Choroid plexus epithelial cell (primary cell): Measurements from ENCODE around the gene INHBC.
"Not testable (repeated sequence)": the region's sequence is repeated elsewhere in the genome, so short reads cannot be mapped to it uniquely, and the experiment has no call there.

Experiments used
- DNase-seq: peaks from one replicate; pipeline ENCODE4 v3.0.0-alpha.2; 2010; ENCODE audit warnings: low read depth
- H3K4me3 ChIP-seq: 2 replicates; pipeline ENCODE4 v1.5.1; 2011; ENCODE audit warnings: low read depth, mild to moderate bottlenecking, control low read depth, low read length, moderate library complexity
- TF ChIP-seq, protein P1 (sequence below): conservative IDR thresholded peaks from 2 replicates; pipeline ENCODE4 v1.5.1; 2011; ENCODE audit warnings: low read depth, mild to moderate bottlenecking, control low read depth, inconsistent platforms, low read length, moderate library complexity

INHBC gene

GRCh38 chr12:57415088-57415487 is 19.5 kb upstream of the INHBC start:
- no peak overlapping the region for H3K4me3 ChIP-seq
- no peak for DNase-seq
- TF ChIP-seq, protein P1, sequence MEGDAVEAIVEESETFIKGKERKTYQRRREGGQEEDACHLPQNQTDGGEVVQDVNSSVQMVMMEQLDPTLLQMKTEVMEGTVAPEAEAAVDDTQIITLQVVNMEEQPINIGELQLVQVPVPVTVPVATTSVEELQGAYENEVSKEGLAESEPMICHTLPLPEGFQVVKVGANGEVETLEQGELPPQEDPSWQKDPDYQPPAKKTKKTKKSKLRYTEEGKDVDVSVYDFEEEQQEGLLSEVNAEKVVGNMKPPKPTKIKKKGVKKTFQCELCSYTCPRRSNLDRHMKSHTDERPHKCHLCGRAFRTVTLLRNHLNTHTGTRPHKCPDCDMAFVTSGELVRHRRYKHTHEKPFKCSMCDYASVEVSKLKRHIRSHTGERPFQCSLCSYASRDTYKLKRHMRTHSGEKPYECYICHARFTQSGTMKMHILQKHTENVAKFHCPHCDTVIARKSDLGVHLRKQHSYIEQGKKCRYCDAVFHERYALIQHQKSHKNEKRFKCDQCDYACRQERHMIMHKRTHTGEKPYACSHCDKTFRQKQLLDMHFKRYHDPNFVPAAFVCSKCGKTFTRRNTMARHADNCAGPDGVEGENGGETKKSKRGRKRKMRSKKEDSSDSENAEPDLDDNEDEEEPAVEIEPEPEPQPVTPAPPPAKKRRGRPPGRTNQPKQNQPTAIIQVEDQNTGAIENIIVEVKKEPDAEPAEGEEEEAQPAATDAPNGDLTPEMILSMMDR: no peak

DNA sequence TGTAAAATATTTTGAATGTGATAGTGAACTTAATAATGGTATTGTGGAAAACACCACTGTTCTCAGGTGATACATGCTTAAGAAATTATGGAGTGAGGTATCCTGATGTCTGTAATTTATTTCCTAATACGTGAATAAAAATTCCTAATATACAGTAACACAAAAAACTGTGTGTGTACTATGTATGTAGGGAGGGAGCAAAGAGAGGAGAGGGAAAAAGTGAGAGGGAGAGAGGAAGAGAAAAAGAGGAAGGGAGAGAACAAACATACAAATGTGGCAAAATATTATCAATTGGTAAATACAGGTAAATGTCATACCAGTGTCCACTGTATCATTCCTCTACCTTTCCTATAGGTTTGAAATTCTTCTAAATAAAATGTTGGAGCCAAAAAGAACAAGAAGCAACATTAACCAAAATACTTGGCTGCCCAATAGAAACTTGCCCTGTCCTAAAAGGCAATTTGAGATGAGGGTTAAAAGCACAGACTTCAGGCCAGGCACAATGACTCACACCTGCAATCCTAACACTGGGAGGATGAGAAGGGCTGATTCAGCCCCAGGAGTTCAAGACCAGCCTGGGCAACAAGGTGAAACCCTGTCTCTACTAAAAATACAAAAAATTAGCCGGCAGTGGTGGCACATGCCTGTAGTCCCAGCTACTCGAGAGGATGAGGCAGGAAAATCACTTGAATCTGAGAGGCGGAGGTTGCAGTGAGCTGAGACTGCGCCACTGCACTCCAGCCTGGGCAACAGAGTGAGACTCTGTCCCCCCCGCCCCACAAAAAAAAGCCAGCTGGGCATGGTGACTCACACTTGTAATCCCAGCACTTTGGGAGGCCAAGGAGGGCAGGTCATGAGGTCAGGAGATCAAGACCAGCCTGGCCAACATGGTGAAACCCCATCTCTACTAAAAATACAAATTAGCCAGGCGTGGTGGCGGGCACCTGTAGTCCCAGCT is 18.3 kb upstream of the INHBC start:
- peak; percentile 19 for DNase-seq
- TF ChIP-seq, protein P1: no peak
- H3K4me3 ChIP-seq: no peak overlapping the region

GRCh38 chr12:57418255-57418654 is 16.3 kb upstream of the INHBC start:
- H3K4me3 ChIP-seq: no peak overlapping the region
- DNase-seq: no peak
- TF ChIP-seq, protein P1: no peak

GRCh38 chr12:57419495-57419894 is 15.1 kb upstream of the INHBC start:
- no peak overlapping the region for H3K4me3 ChIP-seq
- TF ChIP-seq, protein P1: no peak
- no peak for DNase-seq

DNA sequence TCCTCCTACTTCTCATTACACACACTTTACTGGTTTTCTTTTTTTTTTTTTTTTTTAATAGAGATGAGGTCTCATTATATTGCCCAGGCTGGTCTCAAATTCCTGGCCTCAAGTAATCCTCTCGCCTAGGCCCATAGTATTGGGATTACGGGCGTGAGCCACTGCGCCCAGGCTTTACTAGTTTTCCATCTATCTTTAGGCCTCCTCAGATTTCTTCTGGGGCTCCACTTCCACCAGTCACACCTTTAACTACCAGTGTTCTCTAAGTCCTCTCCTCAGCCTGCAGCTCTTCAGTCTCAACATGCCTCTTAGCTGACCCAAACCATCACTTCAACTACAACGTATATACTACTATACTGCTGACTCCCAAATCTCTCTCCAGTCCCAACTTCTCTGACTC is 14.1 kb upstream of the INHBC start:
- TF ChIP-seq, protein P1: no peak
- DNase-seq: no peak
- H3K4me3 ChIP-seq: no peak overlapping the region

- not testable (repeated sequence) for DNase-seq, H3K4me3 ChIP-seq
Measured at GRCh38 chr12:57426948-57427347, 7.6 kb upstream of the INHBC start.

DNA sequence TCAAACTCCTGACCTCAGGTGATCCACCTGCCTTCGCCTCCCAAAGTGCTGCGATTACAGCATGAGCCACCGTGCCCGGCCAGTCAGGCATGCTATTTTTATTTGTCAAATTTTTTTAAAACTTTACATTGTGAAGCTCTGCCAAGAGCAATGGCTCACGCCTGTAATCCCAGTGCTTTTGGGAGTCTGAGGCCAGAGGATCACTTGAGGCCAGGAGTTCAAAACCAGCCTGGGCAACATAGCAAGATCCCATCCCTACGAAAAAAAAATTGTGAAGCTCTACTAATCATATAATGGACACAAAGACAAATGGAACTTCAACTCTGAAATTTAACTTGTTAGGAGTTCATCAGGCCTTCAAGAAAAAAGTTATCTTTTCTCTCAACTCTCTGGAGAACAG is 5.6 kb upstream of the INHBC start:
- H3K4me3 ChIP-seq: no peak overlapping the region
- TF ChIP-seq, protein P1: no peak
- DNase-seq: no peak
